Osteoblast (primary cell): ENCODE data around the gene FAM124B. TPM values are rescaled to one million over a fixed set of nuclear protein-coding genes. Genes with fewer than 3 reads are reported as not detected.

ENCODE experiments used
- DNase-seq: peaks from one replicate; pipeline ENCODE4 v3.0.0; 2011; ENCODE audit warnings: low spot score, mixed read lengths; ENCODE audit not compliant: insufficient read length; ENCODE audit errors: missing footprints
- H2AFZ ChIP-seq: 2 replicates; pipeline ENCODE4 v1.6.0; 2011; ENCODE audit warnings: mild to moderate bottlenecking, low read length
- H3K27ac ChIP-seq: 2 replicates; pipeline ENCODE4 v1.5.1; 2011; ENCODE audit warnings: mild to moderate bottlenecking, low read depth, low read length, moderate library complexity
- H3K27me3 ChIP-seq: 2 replicates; pipeline ENCODE4 v1.6.0; 2012; ENCODE audit warnings: mild to moderate bottlenecking, control low read depth, inconsistent platforms, low read length, moderate library complexity; ENCODE audit not compliant: insufficient read depth
- H3K36me3 ChIP-seq: 2 replicates; pipeline ENCODE4 v1.5.1; 2011; ENCODE audit warnings: mild to moderate bottlenecking, low read length, control low read depth, moderate library complexity; ENCODE audit not compliant: insufficient read depth
- H3K4me1 ChIP-seq: 2 replicates; pipeline ENCODE4 v1.5.1; 2011; ENCODE audit warnings: mild to moderate bottlenecking, low read length, control low read depth, moderate library complexity; ENCODE audit not compliant: insufficient read depth
- H3K4me2 ChIP-seq: 2 replicates; pipeline ENCODE4 v1.6.0; 2011; ENCODE audit warnings: mild to moderate bottlenecking, low read length; ENCODE audit not compliant: insufficient read depth
- H3K4me3 ChIP-seq: fragments of 200-600 bp; sonication (generic); 3 replicates; pipeline ENCODE4 v1.5.1; 2012; ENCODE audit warnings: mild to moderate bottlenecking, low read length, inconsistent platforms; ENCODE audit not compliant: insufficient read depth
- H3K79me2 ChIP-seq: 2 replicates; pipeline ENCODE4 v1.6.0; 2012; ENCODE audit warnings: mild to moderate bottlenecking, low read length, control low read depth, inconsistent platforms; ENCODE audit not compliant: insufficient read depth
- H3K9me3 ChIP-seq: 2 replicates; pipeline ENCODE4 v1.5.1; 2011; ENCODE audit warnings: low read depth, low read length, control low read depth
- H4K20me1 ChIP-seq: 2 replicates; pipeline ENCODE4 v1.6.0; 2012; ENCODE audit warnings: mild to moderate bottlenecking, low read length, control low read depth; ENCODE audit not compliant: insufficient read depth
- CTCF ChIP-seq: IDR thresholded peaks from 2 replicates; pipeline ENCODE4 v1.5.1; 2011; ENCODE audit warnings: mild to moderate bottlenecking, low read depth, low read length, moderate library complexity; ENCODE audit errors: extremely low read depth
- total RNA-seq: library from RNA; depleted of rRNA; stranded (reverse); fragments of >200 nt; gene quantifications from 2 replicates; pipeline ENCODE4 v1.2.3, GENCODE V29; 2012

The FAM124B gene
- total RNA-seq, 1 donor = not detected

GRCh38 chr2:224432003-224432579 lies 30.2 kb upstream of the FAM124B start:
- Histone ChIP-seq H3K79me2 (no peaks in the 10 kb centered on the region), H4K20me1 (no peaks in the 10 kb centered on the region), H3K4me3 (no peak overlapping the region), H3K36me3 (no peaks in the 10 kb centered on the region), H3K9me3 (no peaks in the 10 kb centered on the region), H3K27me3 (no peaks in the 10 kb centered on the region), H3K4me2 (no peak overlapping the region), H3K4me1 (no peaks in the 10 kb centered on the region), H3K27ac (no peak overlapping the region), H2AFZ (no peak overlapping the region)
- no peak for TF ChIP-seq CTCF
- DNase-seq = peak; percentile 45

- Histone ChIP-seq H3K4me1 (no peaks in the 10 kb centered on the region), H3K4me2 (no peak overlapping the region), H3K36me3 (no peaks in the 10 kb centered on the region), H3K4me3 (no peak overlapping the region), H3K9me3 (no peaks in the 10 kb centered on the region), H3K79me2 (no peaks in the 10 kb centered on the region), H2AFZ (no peak overlapping the region), H4K20me1 (no peaks in the 10 kb centered on the region), H3K27me3 (no peaks in the 10 kb centered on the region), H3K27ac (no peak overlapping the region)
- DNase-seq = no peak
- no peak for TF ChIP-seq CTCF
Measured at GRCh38 chr2:224429441-224429810, 27.5 kb upstream of the FAM124B start.

- no peak overlapping the region for H2AFZ ChIP-seq
- H3K27ac ChIP-seq = no peak overlapping the region
- H3K27me3 ChIP-seq = no peaks in the 10 kb centered on the region
- no peaks in the 10 kb centered on the region for H3K36me3 ChIP-seq
- H3K4me2 ChIP-seq = no peak overlapping the region
- no peaks in the 10 kb centered on the region for H3K79me2 ChIP-seq
- H3K9me3 ChIP-seq = no peaks in the 10 kb centered on the region
- no peak for TF ChIP-seq CTCF
- DNase-seq = no peak
- no peak overlapping the region for H3K4me3 ChIP-seq
- H3K4me1 ChIP-seq = no peaks in the 10 kb centered on the region
- no peaks in the 10 kb centered on the region for H4K20me1 ChIP-seq
Measured at GRCh38 chr2:224428787-224429440, 27.0 kb upstream of the FAM124B start.

GRCh38 chr2:224427471-224427870 lies 25.6 kb upstream of the FAM124B start:
- H3K27me3 ChIP-seq = no peaks in the 10 kb centered on the region
- H3K27ac ChIP-seq = no peak overlapping the region
- H3K9me3 ChIP-seq = no peaks in the 10 kb centered on the region
- H3K4me3 ChIP-seq = no peak overlapping the region
- H4K20me1 ChIP-seq = no peaks in the 10 kb centered on the region
- no peaks in the 10 kb centered on the region for H3K4me1 ChIP-seq
- H2AFZ ChIP-seq = no peak overlapping the region
- H3K36me3 ChIP-seq = no peaks in the 10 kb centered on the region
- H3K4me2 ChIP-seq = no peak overlapping the region
- no peaks in the 10 kb centered on the region for H3K79me2 ChIP-seq
- peak; percentile 21 for DNase-seq
- no peak for TF ChIP-seq CTCF
